ENCODE data around the gene GLE1. TPM values are rescaled to one million over a fixed set of nuclear protein-coding genes. Genes with fewer than 3 reads are reported as not detected.
"Not testable (repeated sequence)": the region's sequence is repeated elsewhere in the genome, so short reads cannot be mapped to it uniquely, and the experiment has no call there.

The GLE1 gene
- total RNA-seq, 1 experiment from 2014 or later: 36.6 TPM

GRCh38 chr9:128498911-128499310 is 5.6 kb upstream of the GLE1 start (continued):
- TF ChIP-seq CBX3 (IDR thresholded peaks at IDR 0.05; ENCODE audit: low read depth): no peak
- TF ChIP-seq SP1 (IDR thresholded peaks at IDR 0.05; ENCODE audit: low read depth): no peak
- TF ChIP-seq ATF3 (IDR thresholded peaks at IDR 0.05): no peak
- TF ChIP-seq CTCF (IDR thresholded peaks at IDR 0.05 in 2 of 3, conservative IDR thresholded peaks at IDR 0.05 in 1 of 3; ENCODE audit: borderline replicate concordance in 1 of 3, insufficient read depth in 1 of 3, low read depth in 2 of 3, low read length in 2 of 3): no peak
- TF ChIP-seq SRF (IDR thresholded peaks at IDR 0.05; ENCODE audit: low read depth): no peak

- Histone ChIP-seq H3K9ac (ENCODE audit: low read length) (no peak overlapping the region), H3K4me1 (ENCODE audit: control insufficient read depth in 1 of 2, insufficient read depth in 2 of 2, low read length in 2 of 2) (peaks cover 8 to 21% of the 10 kb centered on the region in 2 experiments), H3K4me3 (replicated peaks in 1 of 2; ENCODE audit: low read depth in 1 of 2, low read length in 2 of 2) (no peak overlapping the region), H3K27me3 (ENCODE audit: insufficient read depth, low read length) (no peaks in the 10 kb centered on the region), H2AFZ (ENCODE audit: low read depth, low read length, poor library complexity, severe bottlenecking) (no peak overlapping the region), H3K4me2 (ENCODE audit: low read length) (no peak overlapping the region), H4K20me1 (ENCODE audit: insufficient read depth) (no peaks in the 10 kb centered on the region), H3K79me2 (ENCODE audit: insufficient read depth, low read length) (peaks cover 3% of the 10 kb centered on the region; the same call in 1 of the 2 replicates), H3K9me3 (ENCODE audit: control insufficient read depth in 1 of 2, insufficient read depth in 1 of 2, low read depth in 1 of 2, low read length in 2 of 2) (no peaks in the 10 kb centered on the region), H3K9me2 (ENCODE audit: insufficient read depth) (no peaks in the 10 kb centered on the region), H3K36me3 (ENCODE audit: control insufficient read depth in 1 of 2, insufficient read depth in 2 of 2, low read length in 2 of 2) (peaks cover 34% of the 10 kb centered on the region in 2 experiments; a peak in 3 of 4 replicates), H3K27ac (ENCODE audit: low read depth, low read length) (no peak overlapping the region)
- ChIA-PET RAD21 (ENCODE audit: low non-redundant PET in 1 of 2, low total read pairs in 2 of 2, uncharacterized antibody in 2 of 2, unreplicated experiment in 2 of 2) (no interaction called here), POLR2A (no interaction called here), CTCF (no interaction called here)
- ATAC-seq: no peak
- intact Hi-C loops (cut with micrococcal nuclease): no loop called here
- DNase-seq (ENCODE audit: low read depth, low spot score): no peak
- BruUV-seq (replicated peaks): no TSS peak
- no peak for TF ChIP-seq EGR1 (IDR thresholded peaks at IDR 0.05; ENCODE audit: low read depth)
- TF ChIP-seq CTCF (IDR thresholded peaks at IDR 0.05 in 2 of 3, conservative IDR thresholded peaks at IDR 0.05 in 1 of 3; ENCODE audit: borderline replicate concordance in 1 of 3, insufficient read depth in 1 of 3, low read depth in 2 of 3, low read length in 2 of 3): no peak
Measured at GRCh38 chr9:128499920-128500319, 4.6 kb upstream of the GLE1 start.

- H3K4me3 ChIP-seq (replicated peaks in 1 of 2; ENCODE audit: low read depth in 1 of 2, low read length in 2 of 2): peak overlapping the region in 1 of 2 experiments; percentile 96; a peak in 2 of 4 replicates
- CTCF ChIA-PET; H2AFZ ChIP-seq (ENCODE audit: low read depth, low read length, poor library complexity, severe bottlenecking); ATAC-seq; POLR2A ChIA-PET; intact Hi-C loops (cut with micrococcal nuclease); BruUV-seq (replicated peaks); H3K9me2 ChIP-seq (ENCODE audit: insufficient read depth); H3K9me3 ChIP-seq (ENCODE audit: control insufficient read depth in 1 of 2, insufficient read depth in 1 of 2, low read depth in 1 of 2, low read length in 2 of 2); RAD21 ChIA-PET (ENCODE audit: low non-redundant PET in 1 of 2, low total read pairs in 2 of 2, uncharacterized antibody in 2 of 2, unreplicated experiment in 2 of 2); H3K27me3 ChIP-seq (ENCODE audit: insufficient read depth, low read length); DNase-seq (ENCODE audit: low read depth, low spot score); H4K20me1 ChIP-seq (ENCODE audit: insufficient read depth): not testable (repeated sequence)
- peak overlapping the region; percentile 91; the same call in 1 of the 2 replicates for H3K9ac ChIP-seq (ENCODE audit: low read length)
- H3K27ac ChIP-seq (ENCODE audit: low read depth, low read length): peak overlapping the region; percentile 62; the same call in 1 of the 2 replicates
- peaks cover 24% of the 10 kb centered on the region for H3K79me2 ChIP-seq (ENCODE audit: insufficient read depth, low read length)
- peaks cover 11 to 23% of the 10 kb centered on the region in 2 experiments for H3K4me1 ChIP-seq (ENCODE audit: control insufficient read depth in 1 of 2, insufficient read depth in 2 of 2, low read length in 2 of 2)
- peaks cover 12 to 24% of the 10 kb centered on the region in 2 experiments; a peak in 2 of 4 replicates for H3K36me3 ChIP-seq (ENCODE audit: control insufficient read depth in 1 of 2, insufficient read depth in 2 of 2, low read length in 2 of 2)
- H3K4me2 ChIP-seq (ENCODE audit: low read length): peak overlapping the region; percentile 89
Measured at GRCh38 chr9:128503415-128503825, 1.1 kb upstream of the GLE1 start.
